Measurements from ENCODE around the gene TMEM233. TPM values are rescaled to one million over a fixed set of nuclear protein-coding genes. Genes with fewer than 3 reads are reported as not detected.

The TMEM233 gene
- total and polyA plus RNA-seq, 2 experiments from 2014 or later, result 0.33 TPM; not detected in 1

DNA sequence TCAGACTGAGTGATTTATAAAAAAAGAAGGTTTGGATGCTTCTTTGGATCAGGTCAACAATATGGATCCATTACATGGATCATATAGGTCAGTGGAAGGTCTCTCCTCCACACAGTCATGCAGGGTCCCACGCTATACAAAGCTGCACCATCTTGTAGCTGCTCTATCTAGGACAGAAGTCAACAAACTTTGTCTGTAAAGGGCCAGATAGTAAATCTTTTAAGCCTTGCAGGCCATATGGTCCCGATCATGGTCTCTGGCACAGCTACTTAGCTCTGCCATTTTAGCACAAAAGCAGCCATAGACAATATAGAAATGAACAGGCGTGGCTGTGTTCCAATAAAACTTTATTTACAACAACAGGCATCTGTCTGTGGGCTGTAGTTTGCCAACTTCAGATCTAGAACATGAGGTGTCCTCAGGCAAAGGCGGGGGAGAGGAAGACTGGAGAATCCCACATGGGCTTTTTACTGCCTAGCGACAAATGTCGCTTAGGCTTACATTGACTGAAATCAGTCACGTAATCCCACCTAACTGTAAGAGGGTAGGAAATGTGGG is 36.7 kb downstream of the TMEM233 start:
- Histone ChIP-seq H3F3A (ENCODE audit: insufficient read depth) (no peaks in the 10 kb centered on the region), H3K9me2 (ENCODE audit: insufficient read depth) (no peaks in the 10 kb centered on the region), H3K36me3 (ENCODE audit: low read depth) (no peaks in the 10 kb centered on the region), H3K9me3 (ENCODE audit: low read depth) (no peaks in the 10 kb centered on the region), H3K4me3 (no peak overlapping the region), H3K27ac (no peak overlapping the region), H3K4me1 (ENCODE audit: insufficient read depth) (no peaks in the 10 kb centered on the region), H3K27me3 (replicated peaks; ENCODE audit: insufficient read depth) (peaks cover 7% of the 10 kb centered on the region; the same call in 1 of the 2 replicates), H3K9ac (no peak overlapping the region), H4K20me1 (ENCODE audit: insufficient read depth) (no peaks in the 10 kb centered on the region), H2AFZ (no peak overlapping the region), H3K79me2 (ENCODE audit: insufficient read depth) (no peaks in the 10 kb centered on the region), H3K4me2 (ENCODE audit: unreplicated experiment) (no peak overlapping the region)
- WGBS, 2 experiments (ENCODE audit: low coverage in 1 of 2, low lambda C conversion rate in 2 of 2, missing lambda C conversion rate in 2 of 2), result 42 to 51% methylated on average over 7 of the region's 7 CpGs
- TF ChIP-seq EZH2phosphoT487 (IDR thresholded peaks at IDR 0.05; ENCODE audit: insufficient read depth, low read depth) (no peak), EZH2 (IDR thresholded peaks at IDR 0.05; ENCODE audit: insufficient read depth, poor library complexity, severe bottlenecking) (no peak)
- DNase-seq, result no peak
- in situ Hi-C loops (cut with MboI), result no loop called here

GRCh38 chr12:119630962-119631550 is 37.5 kb downstream of the TMEM233 start:
- TF ChIP-seq EZH2phosphoT487 (IDR thresholded peaks at IDR 0.05; ENCODE audit: insufficient read depth, low read depth) (no peak), EZH2 (IDR thresholded peaks at IDR 0.05; ENCODE audit: insufficient read depth, poor library complexity, severe bottlenecking) (no peak)

DNA sequence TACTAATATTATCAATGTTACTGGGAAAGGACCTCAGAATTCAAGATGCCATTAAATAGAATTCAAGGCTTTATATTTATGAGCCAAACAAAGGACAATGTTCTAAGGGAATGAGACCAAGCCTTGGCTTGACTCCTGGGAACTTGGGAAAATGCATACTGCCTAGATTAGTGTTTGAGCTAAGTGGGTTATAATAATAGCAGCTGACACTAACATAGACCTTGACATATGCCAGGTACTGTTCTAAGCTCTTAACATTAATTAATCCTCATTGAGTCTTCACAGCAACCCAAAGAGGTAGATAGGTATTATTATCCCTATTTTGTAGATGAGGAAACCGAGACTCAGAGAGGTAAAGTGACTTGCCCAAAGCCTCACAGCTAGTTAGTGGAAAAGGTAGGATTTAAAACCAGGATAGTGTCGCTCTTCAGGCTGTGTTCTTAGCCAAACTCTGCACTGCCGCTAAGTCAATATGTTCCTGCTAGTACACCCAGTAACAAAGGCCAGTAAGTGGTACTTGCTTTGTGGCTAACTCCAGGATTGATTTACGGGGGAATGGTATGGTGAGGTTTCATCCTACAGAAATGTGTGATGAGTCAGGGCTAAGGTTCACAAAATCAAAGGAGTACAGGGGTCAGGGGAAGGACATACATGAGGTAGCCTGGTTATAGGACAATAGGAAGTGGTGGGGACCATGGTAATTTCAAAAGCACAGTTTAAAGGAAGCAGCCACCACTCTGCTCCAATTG is 38.5 kb downstream of the TMEM233 start:
- Histone ChIP-seq H3K4me3 (no peak overlapping the region), H2AFZ (no peak overlapping the region), H3K4me1 (ENCODE audit: insufficient read depth) (no peaks in the 10 kb centered on the region), H3F3A (ENCODE audit: insufficient read depth) (no peaks in the 10 kb centered on the region), H3K9me3 (ENCODE audit: low read depth) (no peaks in the 10 kb centered on the region), H3K4me2 (ENCODE audit: unreplicated experiment) (no peak overlapping the region), H3K79me2 (ENCODE audit: insufficient read depth) (no peaks in the 10 kb centered on the region), H4K20me1 (ENCODE audit: insufficient read depth) (no peaks in the 10 kb centered on the region), H3K27ac (no peak overlapping the region), H3K27me3 (replicated peaks; ENCODE audit: insufficient read depth) (peaks cover 7% of the 10 kb centered on the region; the same call in 1 of the 2 replicates), H3K36me3 (ENCODE audit: low read depth) (no peaks in the 10 kb centered on the region), H3K9ac (no peak overlapping the region), H3K9me2 (ENCODE audit: insufficient read depth) (no peaks in the 10 kb centered on the region)
- in situ Hi-C loops (cut with MboI), result no loop called here
- no peak for TF ChIP-seq EZH2phosphoT487 (IDR thresholded peaks at IDR 0.05; ENCODE audit: insufficient read depth, low read depth)
- TF ChIP-seq EZH2 (IDR thresholded peaks at IDR 0.05; ENCODE audit: insufficient read depth, poor library complexity, severe bottlenecking), result no peak
- DNase-seq, result peak; percentile 3
- 26 to 30% methylated on average over 4 of the region's 4 CpGs for WGBS, 2 experiments (ENCODE audit: low coverage in 1 of 2, low lambda C conversion rate in 2 of 2, missing lambda C conversion rate in 2 of 2)

More at GRCh38 chr12:119630962-119631550, 37.5 kb downstream of the TMEM233 start:
- peaks cover 7% of the 10 kb centered on the region; the same call in 1 of the 2 replicates for H3K27me3 ChIP-seq (replicated peaks; ENCODE audit: insufficient read depth)
- H3F3A ChIP-seq (ENCODE audit: insufficient read depth), result no peaks in the 10 kb centered on the region
- in situ Hi-C loops (cut with MboI), result no loop called here
- H3K9me2 ChIP-seq (ENCODE audit: insufficient read depth), result no peaks in the 10 kb centered on the region
- no peak overlapping the region for H3K4me2 ChIP-seq (ENCODE audit: unreplicated experiment)
- no peaks in the 10 kb centered on the region for H4K20me1 ChIP-seq (ENCODE audit: insufficient read depth)
- 33 to 41% methylated on average over 1 of the region's 1 CpG for WGBS, 2 experiments (ENCODE audit: low coverage in 1 of 2, low lambda C conversion rate in 2 of 2, missing lambda C conversion rate in 2 of 2)
- H3K9me3 ChIP-seq (ENCODE audit: low read depth), result no peaks in the 10 kb centered on the region
- H2AFZ ChIP-seq, result no peak overlapping the region
- no peak overlapping the region for H3K4me3 ChIP-seq
- H3K4me1 ChIP-seq (ENCODE audit: insufficient read depth), result no peaks in the 10 kb centered on the region
- H3K79me2 ChIP-seq (ENCODE audit: insufficient read depth), result no peaks in the 10 kb centered on the region
- no peaks in the 10 kb centered on the region for H3K36me3 ChIP-seq (ENCODE audit: low read depth)
- no peak for DNase-seq
- no peak overlapping the region for H3K9ac ChIP-seq
- no peak overlapping the region for H3K27ac ChIP-seq

- Histone ChIP-seq H3K9me3 (ENCODE audit: low read depth) (no peaks in the 10 kb centered on the region), H3F3A (ENCODE audit: insufficient read depth) (no peaks in the 10 kb centered on the region), H3K27ac (no peak overlapping the region), H3K9me2 (ENCODE audit: insufficient read depth) (no peaks in the 10 kb centered on the region), H2AFZ (no peak overlapping the region), H3K4me2 (ENCODE audit: unreplicated experiment) (no peak overlapping the region), H3K79me2 (ENCODE audit: insufficient read depth) (no peaks in the 10 kb centered on the region), H3K4me3 (no peak overlapping the region), H4K20me1 (ENCODE audit: insufficient read depth) (no peaks in the 10 kb centered on the region), H3K4me1 (ENCODE audit: insufficient read depth) (no peaks in the 10 kb centered on the region), H3K9ac (no peak overlapping the region), H3K36me3 (ENCODE audit: low read depth) (no peaks in the 10 kb centered on the region), H3K27me3 (replicated peaks; ENCODE audit: insufficient read depth) (peaks cover 7% of the 10 kb centered on the region; the same call in 1 of the 2 replicates)
- DNase-seq, result no peak
- 1 to 2% methylated on average over 6 of the region's 6 CpGs for WGBS, 2 experiments (ENCODE audit: low coverage in 1 of 2, low lambda C conversion rate in 2 of 2, missing lambda C conversion rate in 2 of 2)
- no peak for TF ChIP-seq EZH2phosphoT487 (IDR thresholded peaks at IDR 0.05; ENCODE audit: insufficient read depth, low read depth)
- no peak for TF ChIP-seq EZH2 (IDR thresholded peaks at IDR 0.05; ENCODE audit: insufficient read depth, poor library complexity, severe bottlenecking)
- in situ Hi-C loops (cut with MboI), result no loop called here
Observed at GRCh38 chr12:119634743-119635142, 41.2 kb downstream of the TMEM233 start.
